Measurements from ENCODE around the gene PXYLP1. TPM values are rescaled to one million over a fixed set of nuclear protein-coding genes. Genes with fewer than 3 reads are reported as not detected.

The PXYLP1 gene
- total RNA-seq, 1 donor from 2014 or later, result 36.3 TPM

- no peaks in the 10 kb centered on the region for H3K4me1 ChIP-seq
- H3K27me3 ChIP-seq, result no peaks in the 10 kb centered on the region
- H4K20me1 ChIP-seq (ENCODE audit: low read depth), result no peaks in the 10 kb centered on the region
- Mint-ChIP-seq H3K36me3 (no peaks in the 10 kb centered on the region), H3K27me3 (ENCODE audit: insufficient read depth, low read depth) (peaks cover 7% of the 10 kb centered on the region), H3K27ac (no peak overlapping the region), H3K4me1 (peaks cover 43% of the 10 kb centered on the region), H3K9me3 (no peaks in the 10 kb centered on the region), H3K4me3 (no peak overlapping the region)
- no peak overlapping the region for H3K27ac ChIP-seq
- H3K9me3 ChIP-seq (ENCODE audit: low read depth), result no peaks in the 10 kb centered on the region
- H2AFZ ChIP-seq (replicated peaks), result no peak overlapping the region
- no peak for TF ChIP-seq CTCF (IDR thresholded peaks at IDR 0.05)
- TF ChIP-seq EZH2 (IDR thresholded peaks at IDR 0.05), result no peak
- no peak for TF ChIP-seq EZH2phosphoT487 (IDR thresholded peaks at IDR 0.05)
- no peak overlapping the region for H3K4me3 ChIP-seq
- no peaks in the 10 kb centered on the region for H3K36me3 ChIP-seq
- H3K9ac ChIP-seq, result no peak overlapping the region
- H3K79me2 ChIP-seq (ENCODE audit: low read depth), result no peaks in the 10 kb centered on the region
- no peak for DNase-seq (ENCODE audit: low spot score)
- no peaks in the 10 kb centered on the region for H3F3A ChIP-seq (ENCODE audit: low read depth)
- no peak overlapping the region for H3K4me2 ChIP-seq
Measured at GRCh38 chr3:141334627-141335250, 103.1 kb downstream of the PXYLP1 start.

GRCh38 chr3:141335531-141336061 is 104.0 kb downstream of the PXYLP1 start:
- Mint-ChIP-seq H3K27me3 (ENCODE audit: insufficient read depth, low read depth) (peaks cover 7% of the 10 kb centered on the region), H3K4me3 (no peak overlapping the region), H3K4me1 (peaks cover 40% of the 10 kb centered on the region), H3K27ac (no peak overlapping the region), H3K36me3 (no peaks in the 10 kb centered on the region), H3K9me3 (peaks cover 3% of the 10 kb centered on the region)
- no peak overlapping the region for H3K4me2 ChIP-seq
- TF ChIP-seq EZH2phosphoT487 (IDR thresholded peaks at IDR 0.05) (no peak), CTCF (IDR thresholded peaks at IDR 0.05) (no peak), EZH2 (IDR thresholded peaks at IDR 0.05) (no peak)
- no peak overlapping the region for H3K27ac ChIP-seq
- H3K4me3 ChIP-seq, result no peak overlapping the region
- H3K27me3 ChIP-seq, result no peaks in the 10 kb centered on the region
- no peaks in the 10 kb centered on the region for H3K79me2 ChIP-seq (ENCODE audit: low read depth)
- no peak overlapping the region for H2AFZ ChIP-seq (replicated peaks)
- H3K4me1 ChIP-seq, result no peaks in the 10 kb centered on the region
- H3K9ac ChIP-seq, result no peak overlapping the region
- DNase-seq (ENCODE audit: low spot score), result no peak
- H3K9me3 ChIP-seq (ENCODE audit: low read depth), result no peaks in the 10 kb centered on the region
- H3K36me3 ChIP-seq, result no peaks in the 10 kb centered on the region
- no peaks in the 10 kb centered on the region for H3F3A ChIP-seq (ENCODE audit: low read depth)
- no peaks in the 10 kb centered on the region for H4K20me1 ChIP-seq (ENCODE audit: low read depth)

GRCh38 chr3:141336672-141337522 is 105.3 kb downstream of the PXYLP1 start:
- no peak overlapping the region for H3K4me3 Mint-ChIP-seq

More at GRCh38 chr3:141336672-141337522, 105.3 kb downstream of the PXYLP1 start:
- no peak overlapping the region for H3K4me2 ChIP-seq
- no peaks in the 10 kb centered on the region for H4K20me1 ChIP-seq (ENCODE audit: low read depth)
- Mint-ChIP-seq H3K27ac (no peak overlapping the region), H3K9me3 (peaks cover 4% of the 10 kb centered on the region), H3K4me1 (peaks cover 28% of the 10 kb centered on the region), H3K36me3 (no peaks in the 10 kb centered on the region), H3K27me3 (ENCODE audit: insufficient read depth, low read depth) (peaks cover 7% of the 10 kb centered on the region)
- no peaks in the 10 kb centered on the region for H3K9me3 ChIP-seq (ENCODE audit: low read depth)
- TF ChIP-seq CTCF (IDR thresholded peaks at IDR 0.05) (no peak), EZH2 (IDR thresholded peaks at IDR 0.05) (no peak), EZH2phosphoT487 (IDR thresholded peaks at IDR 0.05) (no peak)
- no peak overlapping the region for H3K4me3 ChIP-seq
- no peaks in the 10 kb centered on the region for H3F3A ChIP-seq (ENCODE audit: low read depth)
- H3K9ac ChIP-seq, result no peak overlapping the region
- no peaks in the 10 kb centered on the region for H3K36me3 ChIP-seq
- no peaks in the 10 kb centered on the region for H3K27me3 ChIP-seq
- no peaks in the 10 kb centered on the region for H3K79me2 ChIP-seq (ENCODE audit: low read depth)
- no peak overlapping the region for H2AFZ ChIP-seq (replicated peaks)
- no peak overlapping the region for H3K27ac ChIP-seq
- DNase-seq (ENCODE audit: low spot score), result no peak
- H3K4me1 ChIP-seq, result no peaks in the 10 kb centered on the region
